B cell (primary cell): ENCODE results near the gene KRTAP2-3. TPM values are rescaled to one million over a fixed set of nuclear protein-coding genes. Genes with fewer than 3 reads are reported as not detected.

ENCODE experiments used
- ATAC-seq: fragments of 200-7000 bp; cut with Tn5 transposase; one replicate; pipeline ENCODE4 v1.10.0; 2021; ENCODE audit warnings: low read depth, mild to moderate bottlenecking, moderate number of reproducible peaks, moderate library complexity
- CTCF ChIA-PET: fragments of 350-600 bp; sonication (Branson Sonifier 250); formaldehyde crosslinking; loops from one replicate; lab custom pipeline; 2021; ENCODE audit warnings: antibody characterized with exemption, inconsistent platforms; lab: Charles Lee
- POLR2A ChIA-PET: fragments of 350-600 bp; sonication (Branson Sonifier 250); formaldehyde crosslinking; loops from one replicate; lab custom pipeline; 2021; ENCODE audit warnings: antibody characterized with exemption; lab: Charles Lee
- DNase-seq: peaks from one replicate; pipeline ENCODE4 v3.0.0; 2013
- H2AFZ ChIP-seq: 2 replicates; pipeline ENCODE4 v1.6.1; 2012; ENCODE audit warnings: mild to moderate bottlenecking, low read depth, low read length; ENCODE audit not compliant: insufficient read depth, poor library complexity, severe bottlenecking
- H3K27ac ChIP-seq, 2 donors: 1 replicate in 1 of 2; 2 replicates in 1 of 2; pipeline ENCODE4 v1.5.1; 2012 to 2013; ENCODE audit warnings: low read length in 2 of 2, mild to moderate bottlenecking in 2 of 2, moderate library complexity in 1 of 2
- H3K27me3 ChIP-seq, 4 experiments: fragments of 200-600 bp in 1 of 4; sonication (generic) in 1 of 4; replicated peaks in 1 of 4; 1 replicate in 2 of 4; 2 replicates in 2 of 4; pipeline versions ENCODE4 v1.6.1 to v1.7.0; 2013 to 2016; ENCODE audit warnings: low read length in 3 of 4, mild to moderate bottlenecking in 2 of 4, mixed read lengths in 1 of 4, moderate library complexity in 1 of 4; ENCODE audit not compliant: insufficient read depth in 4 of 4, control insufficient read depth in 3 of 4; ENCODE audit errors: control extremely low read depth in 1 of 4
- H3K36me3 ChIP-seq, 2 experiments: replicated peaks in 1 of 2; 1 replicate in 1 of 2; 2 replicates in 1 of 2; pipeline versions ENCODE4 v1.6.1 to v1.7.1; 2013; ENCODE audit warnings: low read length in 1 of 2; ENCODE audit not compliant: insufficient read depth in 2 of 2, control insufficient read depth in 1 of 2; ENCODE audit errors: control extremely low read depth in 1 of 2, extremely low read depth in 1 of 2
- H3K4me1 ChIP-seq, 2 donors: fragments of 200-600 bp in 1 of 2; sonication (generic) in 1 of 2; 1 replicate in 1 of 2; 2 replicates in 1 of 2; pipeline versions ENCODE4 v1.5.1 to v1.6.1; 2013 to 2017; ENCODE audit warnings: low read length in 2 of 2; ENCODE audit not compliant: control insufficient read depth in 2 of 2, insufficient read depth in 2 of 2
- H3K4me2 ChIP-seq: replicated peaks from 2 replicates; pipeline ENCODE3; 2012; ENCODE audit warnings: mild to moderate bottlenecking, low read depth, low read length; ENCODE audit not compliant: poor library complexity, severe bottlenecking
- H3K4me3 ChIP-seq, 5 experiments: fragments of 200-600 bp in 1 of 5; sonication (generic) in 1 of 5; 1 replicate in 3 of 5; 2 replicates in 2 of 5; pipeline versions ENCODE4 v1.5.1 to v1.7.0; 2011 to 2016; ENCODE audit warnings: low read length in 4 of 5, mild to moderate bottlenecking in 4 of 5, low read depth in 2 of 5, control low read depth in 1 of 5, moderate library complexity in 1 of 5; ENCODE audit not compliant: insufficient read depth in 1 of 5; ENCODE audit errors: control extremely low read depth in 1 of 5, extremely low read depth in 1 of 5
- H3K79me2 ChIP-seq: fragments of 200-600 bp; sonication (generic); one replicate; pipeline ENCODE4 v1.6.0; 2016; ENCODE audit warnings: low read length; ENCODE audit not compliant: control insufficient read depth, insufficient read depth
- H3K9ac ChIP-seq: fragments of 200-600 bp; sonication (generic); 2 replicates; pipeline ENCODE4 v1.6.1; 2017; ENCODE audit warnings: mild to moderate bottlenecking, low read length, moderate library complexity
- H3K9me3 ChIP-seq, 3 donors: one replicate each; pipeline versions ENCODE4 v1.6.1 to v1.7.1; 2013; ENCODE audit warnings: low read length in 2 of 3; ENCODE audit not compliant: control insufficient read depth in 2 of 3, insufficient read depth in 1 of 3; ENCODE audit errors: control extremely low read depth in 1 of 3
- H4K20me1 ChIP-seq: 2 replicates; pipeline ENCODE4 v1.6.0; 2012; ENCODE audit warnings: mild to moderate bottlenecking, low read length; ENCODE audit not compliant: insufficient read depth, control insufficient read depth, poor library complexity, severe bottlenecking
- H3K27ac Mint-ChIP-seq: one replicate; pipeline ENCODE4 v1.8.0; 2021; ENCODE audit warnings: mixed read lengths
- H3K27me3 Mint-ChIP-seq: one replicate; pipeline ENCODE4 v1.8.0; 2021; ENCODE audit warnings: mixed read lengths
- H3K4me1 Mint-ChIP-seq: one replicate; pipeline ENCODE4 v1.8.0; 2021; ENCODE audit warnings: mixed read lengths
- H3K4me3 Mint-ChIP-seq: one replicate; pipeline ENCODE4 v1.8.0; 2021; ENCODE audit warnings: mixed read lengths
- H3K9me3 Mint-ChIP-seq: one replicate; pipeline ENCODE4 v1.8.0; 2022; ENCODE audit warnings: mixed read lengths; ENCODE audit not compliant: insufficient read depth
- EZH2 ChIP-seq: IDR thresholded peaks from 2 replicates; pipeline ENCODE4 v1.6.1; 2012; ENCODE audit warnings: borderline replicate concordance, low read depth, mild to moderate bottlenecking, moderate library complexity, low read length; ENCODE audit not compliant: insufficient read depth, poor library complexity, severe bottlenecking
- WGBS: methylation state at CpG from one replicate; pipeline ENCODE4 v1.1.5; 2013; ENCODE audit warnings: missing lambda C conversion rate; ENCODE audit not compliant: insufficient coverage; 5-methylcytosine and 5-hydroxymethylcytosine counted together
- intact Hi-C: fragments of 100-400 bp; cut with micrococcal nuclease; formaldehyde crosslinking; loops from one replicate; pipeline ENCODE4 v1.10.0; 2022
- polyA plus RNA-seq: library from polyadenylated mRNA; depleted of rRNA; stranded (reverse); fragments of >200 nt; gene quantifications from 2 replicates; pipeline ENCODE4 v1.2.3, GENCODE V29; 2012
- total RNA-seq, 2 donors: library from RNA; stranded (reverse); fragments of 120-200 nt in 1 of 2; gene quantifications; 1 replicate in 1 of 2; 2 replicates in 1 of 2; pipeline versions ENCODE4 v1.2.3 to v1.2.4, GENCODE V29; 2013 to 2022
- TF ChIP-seq, protein P1 (sequence below): fragments of 200-600 bp; IDR thresholded peaks from one replicate; pipeline ENCODE4 v1.8.0; 2022; ENCODE audit warnings: antibody characterized with exemption, mild to moderate bottlenecking

KRTAP2-3 gene
- total and polyA plus RNA-seq, 2 donors (not counting 1 experiment from before 2014, with no cell fraction given): not detected

DNA sequence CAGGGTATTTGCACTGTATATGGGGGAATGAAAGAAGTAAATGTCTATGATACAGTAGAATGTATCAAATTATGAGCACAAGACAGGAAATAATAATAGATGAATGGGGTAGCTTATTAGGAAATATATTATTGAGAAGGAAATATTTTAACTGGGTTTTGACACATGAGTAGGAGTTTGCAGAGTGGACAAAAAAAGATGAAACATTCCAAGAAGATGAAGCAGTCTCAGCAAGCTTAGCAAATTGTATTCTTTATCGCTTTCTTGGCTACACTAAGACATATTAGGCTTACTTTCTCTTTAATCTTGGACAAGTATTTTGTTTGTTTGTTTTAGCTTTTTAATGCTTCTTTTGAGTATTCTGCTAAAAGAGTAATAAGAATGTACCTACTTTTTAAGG lies 44.0 kb upstream of the KRTAP2-3 start:
- Histone ChIP-seq H3K79me2 (peaks cover 4% of the 10 kb centered on the region), H3K9ac (no peak overlapping the region), H3K36me3 (no peaks in the 10 kb centered on the region), H4K20me1 (no peaks in the 10 kb centered on the region), H3K4me1 (peaks cover 18 to 24% of the 10 kb centered on the region in 2 donors), H3K27ac (no peak overlapping the region), H3K27me3 (no peaks in the 10 kb centered on the region), H3K9me3 (peaks cover 0 to 4% (median 0%) of the 10 kb centered on the region in 3 donors), H3K4me3 (no peak overlapping the region), H2AFZ (no peak overlapping the region), H3K4me2 (no peak overlapping the region)
- no peak for TF ChIP-seq EZH2
- TF ChIP-seq, protein P1, sequence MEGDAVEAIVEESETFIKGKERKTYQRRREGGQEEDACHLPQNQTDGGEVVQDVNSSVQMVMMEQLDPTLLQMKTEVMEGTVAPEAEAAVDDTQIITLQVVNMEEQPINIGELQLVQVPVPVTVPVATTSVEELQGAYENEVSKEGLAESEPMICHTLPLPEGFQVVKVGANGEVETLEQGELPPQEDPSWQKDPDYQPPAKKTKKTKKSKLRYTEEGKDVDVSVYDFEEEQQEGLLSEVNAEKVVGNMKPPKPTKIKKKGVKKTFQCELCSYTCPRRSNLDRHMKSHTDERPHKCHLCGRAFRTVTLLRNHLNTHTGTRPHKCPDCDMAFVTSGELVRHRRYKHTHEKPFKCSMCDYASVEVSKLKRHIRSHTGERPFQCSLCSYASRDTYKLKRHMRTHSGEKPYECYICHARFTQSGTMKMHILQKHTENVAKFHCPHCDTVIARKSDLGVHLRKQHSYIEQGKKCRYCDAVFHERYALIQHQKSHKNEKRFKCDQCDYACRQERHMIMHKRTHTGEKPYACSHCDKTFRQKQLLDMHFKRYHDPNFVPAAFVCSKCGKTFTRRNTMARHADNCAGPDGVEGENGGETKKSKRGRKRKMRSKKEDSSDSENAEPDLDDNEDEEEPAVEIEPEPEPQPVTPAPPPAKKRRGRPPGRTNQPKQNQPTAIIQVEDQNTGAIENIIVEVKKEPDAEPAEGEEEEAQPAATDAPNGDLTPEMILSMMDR: no peak
- POLR2A ChIA-PET: no interaction called here
- H3K4me3 Mint-ChIP-seq: no peak overlapping the region
- peaks cover 34% of the 10 kb centered on the region for H3K27me3 Mint-ChIP-seq
- WGBS: no CpG with 5 or more reads among the region's 1 CpG
- no peak overlapping the region for H3K27ac Mint-ChIP-seq
- ATAC-seq (no peak), DNase-seq (no peak)
- H3K4me1 Mint-ChIP-seq: peaks cover 17% of the 10 kb centered on the region
- no peaks in the 10 kb centered on the region for H3K9me3 Mint-ChIP-seq
- CTCF ChIA-PET: no interaction called here
- intact Hi-C loops: no loop called here

DNA sequence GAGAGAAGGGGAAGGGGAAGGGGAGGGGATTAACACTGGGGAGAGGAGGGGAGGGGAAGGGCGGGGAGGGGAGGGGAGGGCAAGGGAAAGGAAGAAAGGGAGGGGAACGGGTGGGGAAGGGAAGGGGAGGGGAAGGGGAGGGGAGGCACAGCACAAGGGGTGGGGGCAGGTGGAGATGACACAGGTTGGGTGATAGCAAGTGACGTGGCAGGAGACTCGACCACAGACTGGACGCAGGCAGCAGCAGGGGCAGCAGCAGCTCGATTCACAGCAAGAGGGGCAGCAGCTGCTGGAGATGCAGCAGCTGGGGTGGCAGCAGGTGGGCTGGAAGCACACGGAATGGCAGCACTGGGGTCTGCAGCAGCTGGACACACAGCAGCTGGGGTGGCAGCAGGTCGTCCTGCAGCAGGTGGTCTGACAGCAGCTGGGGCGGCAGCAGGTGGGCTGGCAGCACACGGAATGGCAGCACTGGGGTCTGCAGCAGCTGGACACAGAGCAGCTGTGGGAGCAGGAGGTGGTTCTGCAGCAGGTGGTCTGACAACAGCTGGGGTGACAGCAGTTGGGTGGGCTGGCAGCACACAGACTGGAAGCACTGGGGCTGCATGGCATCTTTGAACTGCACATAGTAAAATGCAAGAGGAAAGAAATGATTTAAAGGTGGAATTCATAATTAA lies 41.8 kb upstream of the KRTAP2-3 start, which contains the start of gene KRTAP4-16:
KRTAP4-16 (minus strand) TSS at position 624 of the 674 bp plus-strand sequence; CDS start at position 624, 0 bp downstream.
- no peak within 1 kb of the TSS for H3K4me3 Mint-ChIP-seq
- TF ChIP-seq, protein P1: no peak
- no peak for TF ChIP-seq EZH2
- peaks cover 0 to 5% (median 0%) of the 10 kb centered on the region in 4 experiments for H3K27me3 ChIP-seq
- H3K9me3 Mint-ChIP-seq: no peaks in the 10 kb centered on the region
- POLR2A ChIA-PET: no interaction called here
- no peaks in the 10 kb centered on the region for H4K20me1 ChIP-seq
- no peak within 1 kb of the TSS for H2AFZ ChIP-seq
- H3K79me2 ChIP-seq: no peaks in the 10 kb centered on the region
- H3K4me2 ChIP-seq: no peak within 1 kb of the TSS
- intact Hi-C loops: no loop called here
- H3K27me3 Mint-ChIP-seq: peaks cover 32% of the 10 kb centered on the region
- H3K9ac ChIP-seq: no peak within 1 kb of the TSS
- DNase-seq (no peak), ATAC-seq (no peak)
- peaks cover 8% of the 10 kb centered on the region for H3K4me1 Mint-ChIP-seq
- no peaks in the 10 kb centered on the region for H3K36me3 ChIP-seq
- H3K27ac ChIP-seq: no peak within 1 kb of the TSS
- H3K4me3 ChIP-seq: no peak within 1 kb of the TSS
- H3K27ac Mint-ChIP-seq: no peak within 1 kb of the TSS
- peaks cover 4 to 7% of the 10 kb centered on the region in 2 donors for H3K4me1 ChIP-seq
- 74% methylated on average over 9 of the region's 10 CpGs for WGBS
- H3K9me3 ChIP-seq: peaks cover 0 to 6% (median 0%) of the 10 kb centered on the region in 3 donors
- CTCF ChIA-PET: interaction anchor here (0.6 kb wide), 1 partner anchor 14 kb away, joined by 4 read pairs; no protein-coding TSS in a partner anchor
